ENCODE data around the gene ARL4A. TPM values are rescaled to one million over a fixed set of nuclear protein-coding genes. Genes with fewer than 3 reads are reported as not detected.

The ARL4A gene
- polyA plus RNA-seq, 1 experiment: 31.0 TPM

DNA sequence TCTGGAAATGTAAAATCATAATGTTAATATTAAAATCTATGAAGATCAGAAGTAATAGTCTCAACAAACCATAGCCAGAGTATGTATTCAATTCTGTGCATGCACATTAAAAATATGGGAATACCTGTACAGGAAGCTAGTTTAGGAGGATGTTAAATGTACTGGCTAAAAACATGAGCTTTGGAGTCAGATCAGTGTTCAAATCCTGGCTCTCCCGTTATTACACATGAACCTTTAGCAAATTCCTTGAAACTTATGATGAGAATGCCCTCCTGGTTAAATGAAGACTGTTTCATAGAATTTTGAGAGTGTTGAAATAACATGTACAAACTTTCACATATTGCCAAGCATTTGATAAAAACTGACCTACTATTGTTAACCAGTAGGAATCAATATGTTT, 4.6 kb downstream of the ARL4A start:
- no peak overlapping the region for H3K4me3 ChIP-seq (ENCODE audit: low read depth, low read length)
- ChIA-PET POLR2A (no interaction called here), CTCF (no interaction called here)

DNA sequence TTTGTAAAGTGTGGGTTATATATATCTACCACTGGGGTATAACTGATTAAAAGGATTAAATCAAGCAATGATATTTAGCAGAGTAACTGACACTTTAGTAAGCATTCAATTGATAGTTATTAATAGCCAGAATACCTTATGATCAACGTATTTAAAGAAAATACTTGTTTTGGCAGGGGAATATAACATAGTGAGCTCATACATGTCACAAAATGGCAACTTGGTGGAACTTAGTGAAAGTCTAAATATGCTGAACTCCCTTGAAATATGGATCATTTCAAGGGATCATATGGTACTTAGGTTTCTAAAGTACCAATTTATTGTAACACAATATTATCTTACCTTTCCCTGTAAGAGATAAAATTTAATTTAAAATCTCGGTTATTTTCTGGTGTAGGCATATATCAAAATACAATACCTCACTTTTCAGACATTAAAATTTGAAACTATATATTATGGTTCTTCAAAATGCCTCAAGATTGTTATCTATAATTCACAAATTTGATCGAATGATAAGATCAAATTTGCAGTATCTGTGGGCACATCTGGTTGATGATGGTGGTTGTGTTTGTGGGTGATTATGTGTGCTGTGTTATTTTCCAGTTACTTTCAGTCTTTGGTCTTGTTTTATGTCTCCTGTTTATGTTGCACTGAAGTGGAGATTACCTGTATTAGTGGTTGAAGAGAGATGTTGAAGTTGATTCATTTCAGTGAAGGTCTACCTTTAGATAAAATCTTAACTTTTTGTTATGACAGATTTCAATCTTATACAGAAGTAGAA, 5.2 kb downstream of the ARL4A start:
- TF ChIP-seq, protein P1, sequence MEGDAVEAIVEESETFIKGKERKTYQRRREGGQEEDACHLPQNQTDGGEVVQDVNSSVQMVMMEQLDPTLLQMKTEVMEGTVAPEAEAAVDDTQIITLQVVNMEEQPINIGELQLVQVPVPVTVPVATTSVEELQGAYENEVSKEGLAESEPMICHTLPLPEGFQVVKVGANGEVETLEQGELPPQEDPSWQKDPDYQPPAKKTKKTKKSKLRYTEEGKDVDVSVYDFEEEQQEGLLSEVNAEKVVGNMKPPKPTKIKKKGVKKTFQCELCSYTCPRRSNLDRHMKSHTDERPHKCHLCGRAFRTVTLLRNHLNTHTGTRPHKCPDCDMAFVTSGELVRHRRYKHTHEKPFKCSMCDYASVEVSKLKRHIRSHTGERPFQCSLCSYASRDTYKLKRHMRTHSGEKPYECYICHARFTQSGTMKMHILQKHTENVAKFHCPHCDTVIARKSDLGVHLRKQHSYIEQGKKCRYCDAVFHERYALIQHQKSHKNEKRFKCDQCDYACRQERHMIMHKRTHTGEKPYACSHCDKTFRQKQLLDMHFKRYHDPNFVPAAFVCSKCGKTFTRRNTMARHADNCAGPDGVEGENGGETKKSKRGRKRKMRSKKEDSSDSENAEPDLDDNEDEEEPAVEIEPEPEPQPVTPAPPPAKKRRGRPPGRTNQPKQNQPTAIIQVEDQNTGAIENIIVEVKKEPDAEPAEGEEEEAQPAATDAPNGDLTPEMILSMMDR (IDR thresholded peaks at IDR 0.05; ENCODE audit: low read depth, low read length): no peak
- POLR2A ChIA-PET: no interaction called here

More for the DNA sequence above, 4.6 kb downstream of the ARL4A start:
- DNase-seq (ENCODE audit: low read depth, low spot score): no peak
- no peaks in the 10 kb centered on the region; the same call in 1 of the 2 replicates for H3K9me3 ChIP-seq (ENCODE audit: control insufficient read depth, insufficient read depth, low read length)
- H3K27me3 ChIP-seq (ENCODE audit: control insufficient read depth, insufficient read depth, low read length): no peaks in the 10 kb centered on the region
- H3K27ac ChIP-seq (ENCODE audit: low read depth, low read length): no peak overlapping the region
- TF ChIP-seq, protein P1 (IDR thresholded peaks at IDR 0.05; ENCODE audit: low read depth, low read length): no peak

DNA sequence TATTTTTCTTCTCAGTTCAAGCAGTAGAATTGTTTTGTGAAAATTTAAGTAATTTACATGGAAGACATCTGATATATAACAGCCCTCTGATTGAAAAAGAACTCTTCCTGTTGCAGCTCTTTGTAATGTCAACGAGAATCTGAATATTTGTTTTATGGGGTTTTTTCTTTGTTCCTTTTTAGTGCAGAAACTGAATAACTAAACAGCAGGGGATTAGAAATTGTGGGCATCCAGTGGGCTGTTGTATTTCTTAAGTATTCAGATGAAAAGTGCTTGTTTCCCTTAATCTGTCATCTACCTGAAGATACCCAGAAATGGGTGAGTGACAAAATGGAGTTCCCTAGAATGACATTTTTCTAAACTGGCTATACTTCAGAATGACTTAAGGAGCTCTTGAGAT, 7.4 kb downstream of the ARL4A start:
- ChIA-PET POLR2A (no interaction called here), CTCF (no interaction called here)
- H3K4me3 ChIP-seq (ENCODE audit: low read depth, low read length): no peak overlapping the region
- no peak for DNase-seq (ENCODE audit: low read depth, low spot score)
- TF ChIP-seq, protein P1 (IDR thresholded peaks at IDR 0.05; ENCODE audit: low read depth, low read length): no peak
- H3K27me3 ChIP-seq (ENCODE audit: control insufficient read depth, insufficient read depth, low read length): no peaks in the 10 kb centered on the region
- H3K9me3 ChIP-seq (ENCODE audit: control insufficient read depth, insufficient read depth, low read length): no peaks in the 10 kb centered on the region; the same call in 1 of the 2 replicates
- no peak overlapping the region for H3K27ac ChIP-seq (ENCODE audit: low read depth, low read length)

More for the DNA sequence above, 5.2 kb downstream of the ARL4A start:
- H3K27me3 ChIP-seq (ENCODE audit: control insufficient read depth, insufficient read depth, low read length): no peaks in the 10 kb centered on the region
- CTCF ChIA-PET: no interaction called here
- no peak for DNase-seq (ENCODE audit: low read depth, low spot score)
- H3K9me3 ChIP-seq (ENCODE audit: control insufficient read depth, insufficient read depth, low read length): no peaks in the 10 kb centered on the region
- no peak overlapping the region for H3K4me3 ChIP-seq (ENCODE audit: low read depth, low read length)
- no peak overlapping the region for H3K27ac ChIP-seq (ENCODE audit: low read depth, low read length)

DNA sequence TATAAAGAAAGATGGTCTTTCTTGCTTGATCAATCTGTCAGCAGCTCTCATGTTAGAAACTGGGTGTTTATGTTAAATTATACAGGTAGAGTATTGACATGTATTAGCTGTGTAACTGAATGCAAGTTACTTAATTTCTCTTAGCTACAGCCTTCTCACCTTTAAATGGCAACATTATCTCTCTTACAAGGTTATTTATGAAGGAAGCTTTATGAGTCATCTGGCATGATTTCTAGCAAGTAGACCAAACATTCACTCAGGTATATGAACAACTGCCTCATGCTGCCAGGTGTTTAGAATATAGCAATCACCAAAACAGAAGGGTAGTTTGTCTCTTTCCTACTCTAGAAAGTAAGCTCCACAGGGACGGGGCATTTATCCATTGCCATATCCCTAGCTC, 8.5 kb downstream of the ARL4A start:
- Histone ChIP-seq H3K27me3 (ENCODE audit: control insufficient read depth, insufficient read depth, low read length) (no peaks in the 10 kb centered on the region), H3K4me3 (ENCODE audit: low read depth, low read length) (no peak overlapping the region), H3K9me3 (ENCODE audit: control insufficient read depth, insufficient read depth, low read length) (peaks cover 8% of the 10 kb centered on the region), H3K27ac (ENCODE audit: low read depth, low read length) (no peak overlapping the region)
- TF ChIP-seq, protein P1 (IDR thresholded peaks at IDR 0.05; ENCODE audit: low read depth, low read length): no peak
- CTCF ChIA-PET: interaction anchor here (0.8 to 1.4 kb wide), 2 partner anchors 9 to 12 kb away, joined by 3 to 15 read pairs; partner anchors contain the start of gene ARL4A
- POLR2A ChIA-PET: interaction anchor here (0.5 to 1.0 kb wide), 3 partner anchors 9 to 341 kb away, joined by 3 to 5 read pairs (median 3); partner anchors contain the start of gene ARL4A
- no peak for DNase-seq (ENCODE audit: low read depth, low spot score)

DNA sequence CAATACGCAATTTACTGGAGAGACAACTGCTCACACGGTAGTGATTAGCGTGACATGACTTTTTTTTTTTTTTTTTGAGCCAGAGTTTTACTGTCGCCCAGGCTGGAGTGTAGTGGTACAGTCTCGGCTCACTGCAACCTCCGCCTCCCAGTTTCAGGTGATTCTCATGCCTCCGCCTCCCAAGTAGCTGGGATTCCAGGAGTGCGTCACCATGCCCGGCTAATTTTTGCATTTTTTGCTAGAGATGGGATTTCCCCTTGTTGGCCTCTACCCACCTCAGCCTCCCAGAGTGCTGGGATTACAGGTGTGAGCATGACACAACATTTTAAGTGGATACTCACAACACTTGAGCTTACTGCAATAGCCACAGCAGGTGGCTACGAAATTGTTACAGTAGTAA, 11.9 kb downstream of the ARL4A start:
- Histone ChIP-seq H3K27me3 (ENCODE audit: control insufficient read depth, insufficient read depth, low read length) (no peaks in the 10 kb centered on the region), H3K27ac (ENCODE audit: low read depth, low read length) (no peak overlapping the region), H3K9me3 (ENCODE audit: control insufficient read depth, insufficient read depth, low read length) (peaks cover 10% of the 10 kb centered on the region), H3K4me3 (ENCODE audit: low read depth, low read length) (no peak overlapping the region)
- ChIA-PET CTCF (interaction anchor here (0.7 to 1.5 kb wide), 2 partner anchors 13 to 422 kb away, joined by 3 to 9 read pairs; no protein-coding TSS in a partner anchor), POLR2A (no interaction called here)
- TF ChIP-seq, protein P1 (IDR thresholded peaks at IDR 0.05; ENCODE audit: low read depth, low read length): no peak
- no peak for DNase-seq (ENCODE audit: low read depth, low spot score)
